Activated CD4-positive, alpha-beta T cell treated with anti-CD3 and anti-CD28 coated beads, Interleukin-2, Interleukin-6, amounts not matched to agents 100 ng/mL and 50 ng/mL, durations not matched to agents 16 hours and 8 hours (primary cell): Measurements from ENCODE around the gene DOCK2.
"Not testable (repeated sequence)": the region's sequence is repeated elsewhere in the genome, so short reads cannot be mapped to it uniquely, and the experiment has no call there.

Experiments used
- DNase-seq: peaks from one replicate; pipeline ENCODE4 v3.0.0-alpha.2; 2020

DOCK2 gene

DNA sequence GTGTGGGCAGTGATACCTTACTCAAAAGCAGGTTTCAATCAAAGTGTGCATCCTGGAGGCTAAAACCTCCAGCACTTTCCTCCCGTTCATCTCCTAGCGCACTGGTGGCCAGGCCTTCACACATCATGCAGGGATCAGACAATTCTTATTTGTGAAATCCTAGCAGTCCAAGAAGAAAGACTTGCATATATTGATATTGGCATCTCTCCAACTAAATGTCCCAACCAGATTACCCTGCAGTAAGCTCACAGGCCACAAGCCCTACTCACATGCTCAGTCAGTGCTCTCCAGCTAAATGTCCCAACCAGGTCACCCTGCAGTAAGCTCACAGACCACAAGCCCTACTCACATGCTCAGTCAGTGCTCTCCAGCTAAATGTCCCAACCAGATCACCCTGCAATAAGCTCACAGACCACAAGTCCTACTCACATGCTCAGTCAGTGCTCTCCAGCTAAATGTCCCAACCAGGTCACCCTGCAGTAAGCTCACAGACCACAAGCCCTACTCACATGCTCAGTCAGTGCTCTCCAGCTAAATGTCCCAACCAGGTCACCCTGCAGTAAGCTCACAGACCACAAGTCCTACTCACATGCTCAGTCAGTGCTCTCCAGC lies 196.7 kb downstream of the DOCK2 start:
- DNase-seq, result peak; percentile 29

- not testable (repeated sequence) for DNase-seq
Observed at GRCh38 chr5:169834540-169834939, 197.5 kb downstream of the DOCK2 start.

DNA sequence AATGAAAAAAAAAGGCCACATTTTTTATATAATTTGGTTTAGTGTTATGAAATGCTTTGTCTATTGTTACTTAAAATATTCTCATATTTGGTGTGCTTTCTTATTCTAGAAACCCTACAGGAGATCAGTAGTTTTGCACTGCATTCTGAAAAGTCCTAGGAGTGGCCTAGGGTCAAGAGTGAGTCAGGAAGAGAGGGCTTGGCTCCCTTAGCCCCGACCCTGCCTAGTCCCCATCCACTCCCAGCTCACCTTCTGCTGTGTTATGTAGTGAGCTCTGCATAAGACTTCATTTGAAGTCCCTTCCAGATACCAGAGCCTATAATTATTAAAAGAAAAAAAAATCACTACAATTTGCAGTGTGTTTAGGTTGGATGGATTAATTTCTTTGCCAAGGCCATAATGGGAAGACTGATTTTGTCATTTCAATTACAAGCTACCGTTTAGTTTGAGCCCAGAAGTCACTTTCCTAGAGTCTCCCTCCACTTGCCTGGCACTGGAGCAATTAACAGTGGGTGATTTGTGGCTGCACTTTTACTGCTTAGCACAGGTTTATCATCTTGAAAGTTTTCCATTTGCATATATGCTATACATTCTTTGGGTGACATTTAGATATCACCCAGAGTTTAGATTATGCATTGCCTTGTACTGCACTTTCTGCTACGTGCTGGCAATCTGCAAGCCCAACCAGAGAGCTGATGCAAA lies 199.9 kb downstream of the DOCK2 start:
- DNase-seq, result no peak

- no peak for DNase-seq
Observed at GRCh38 chr5:169837686-169838085, 200.6 kb downstream of the DOCK2 start.

DNA sequence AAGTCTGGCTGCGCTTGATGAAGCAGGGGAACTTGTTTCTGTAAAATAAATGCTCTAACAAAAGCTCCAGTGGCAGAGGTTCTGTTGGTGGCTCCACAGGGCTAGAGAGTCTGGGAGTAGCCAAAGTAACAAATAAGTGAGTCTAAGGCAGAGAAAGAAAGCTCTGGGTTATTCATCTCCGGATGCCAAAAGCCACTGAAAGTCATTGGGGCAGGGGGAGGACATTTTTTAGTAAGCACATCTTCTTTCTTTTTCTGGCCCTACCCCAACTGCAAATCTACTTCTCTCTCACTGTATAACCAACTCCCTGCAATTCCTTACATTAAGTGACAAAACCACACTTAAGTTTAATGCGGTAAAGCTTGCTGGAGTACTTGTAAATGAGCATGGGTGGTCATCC lies 201.6 kb downstream of the DOCK2 start:
- peak; percentile 59 for DNase-seq

- no peak for DNase-seq
Observed at GRCh38 chr5:169840405-169840804, 203.3 kb downstream of the DOCK2 start.

DNA sequence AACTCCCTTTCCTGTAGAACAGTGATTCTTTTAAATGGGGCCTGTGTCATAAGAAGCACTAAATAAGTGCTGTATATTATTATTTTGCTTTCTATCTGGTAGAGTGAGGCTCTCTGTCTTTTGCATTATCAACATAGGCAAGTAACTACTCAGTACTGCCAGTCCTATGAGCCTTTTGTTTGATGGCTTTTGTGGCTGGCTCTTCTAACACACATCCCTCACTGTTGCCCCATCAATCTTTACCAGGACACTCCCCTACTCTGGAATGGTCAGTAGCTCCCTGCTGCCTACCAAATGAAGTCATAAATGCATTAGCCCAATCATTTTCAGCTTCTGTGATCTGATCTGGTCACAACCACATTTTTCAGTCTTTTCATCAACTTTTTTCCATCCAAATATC lies 205.6 kb downstream of the DOCK2 start:
- DNase-seq, result no peak

- no peak for DNase-seq
Observed at GRCh38 chr5:169847519-169847918, 210.4 kb downstream of the DOCK2 start.

GRCh38 chr5:169848271-169848670 lies 211.2 kb downstream of the DOCK2 start:
- DNase-seq, result no peak

- no peak for DNase-seq
Observed at GRCh38 chr5:169848792-169849191, 211.7 kb downstream of the DOCK2 start.

DNA sequence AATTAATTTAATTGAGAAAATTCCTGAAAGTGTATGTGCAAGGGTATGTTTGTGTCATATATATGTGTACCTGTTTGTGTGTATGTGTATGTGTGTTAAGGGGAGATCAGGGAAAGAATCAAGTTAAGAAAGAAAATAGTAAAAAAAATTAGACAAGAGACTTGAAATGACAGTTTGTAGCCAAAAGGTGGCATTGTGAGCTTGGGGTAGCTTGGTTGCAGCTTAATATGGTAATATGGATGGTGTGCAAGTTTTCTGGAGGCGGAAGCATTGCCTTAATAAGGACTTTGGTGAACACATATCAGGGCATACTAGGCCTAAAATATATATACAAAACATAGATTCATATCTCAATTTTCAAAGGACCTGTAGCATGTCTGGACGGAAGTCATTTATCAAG lies 213.3 kb downstream of the DOCK2 start:
- no peak for DNase-seq

- DNase-seq, result no peak
Observed at GRCh38 chr5:169851321-169851850, 214.3 kb downstream of the DOCK2 start.

- peak; percentile 54 for DNase-seq
Observed at GRCh38 chr5:169856571-169856970, 219.5 kb downstream of the DOCK2 start.

GRCh38 chr5:169860585-169860984 lies 223.5 kb downstream of the DOCK2 start:
- DNase-seq, result peak; percentile 33

DNA sequence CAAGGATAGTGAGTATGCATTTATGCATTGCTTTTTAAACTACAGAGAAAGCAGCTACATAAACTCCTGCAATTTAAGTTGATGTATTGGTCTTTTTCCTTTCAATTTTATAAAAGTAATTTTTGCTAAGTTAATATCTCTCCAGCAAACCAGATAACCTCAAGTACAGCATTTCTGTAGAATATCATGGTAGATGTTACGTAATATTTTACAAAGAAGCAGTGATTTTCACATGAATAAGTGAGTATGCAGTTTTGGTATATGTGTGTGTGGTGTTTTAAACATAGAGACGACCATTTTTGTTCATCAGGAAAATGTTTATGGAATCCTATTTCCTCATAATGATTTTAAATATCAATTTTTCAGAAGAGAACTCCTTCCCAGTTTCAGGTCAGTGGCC lies 224.4 kb downstream of the DOCK2 start:
- no peak for DNase-seq

DNA sequence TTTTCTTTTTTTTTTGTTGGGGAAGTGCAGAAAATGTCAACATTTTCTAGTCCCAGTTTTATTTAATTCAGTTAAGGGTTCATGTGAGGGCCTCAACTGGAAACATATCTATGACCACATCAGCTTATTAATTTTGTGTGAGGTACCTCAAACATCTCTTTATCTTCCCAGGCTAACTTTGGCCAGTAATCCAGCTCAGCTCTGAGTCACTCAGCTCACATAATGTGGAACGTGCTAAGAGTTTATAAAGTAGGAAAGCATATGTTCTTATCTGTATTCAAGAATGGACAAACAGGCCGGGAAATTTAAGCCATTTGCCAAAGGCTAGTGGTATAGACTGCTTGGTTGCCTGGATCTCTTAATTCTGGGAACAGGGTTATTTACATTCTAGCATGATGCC lies 224.9 kb downstream of the DOCK2 start:
- no peak for DNase-seq

DNA sequence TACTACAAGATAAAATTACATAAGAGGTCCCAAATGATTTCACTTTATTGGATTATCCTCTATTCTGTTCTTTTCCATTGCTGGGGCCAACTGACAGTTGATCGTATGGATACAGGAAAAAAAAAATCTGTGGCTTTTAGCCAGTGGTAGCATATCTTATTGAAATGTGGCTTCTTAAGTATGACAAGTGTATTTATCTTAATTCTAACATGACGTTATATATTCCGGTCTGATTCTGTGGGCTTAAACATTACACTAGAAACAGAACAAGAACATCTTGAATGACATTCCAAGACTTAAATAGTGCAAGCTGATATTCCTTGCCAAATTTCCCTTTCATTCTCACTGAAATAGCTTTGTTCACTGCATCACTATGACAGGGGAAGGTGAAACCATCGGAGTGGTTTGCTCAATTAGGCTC lies 225.3 kb downstream of the DOCK2 start:
- no peak for DNase-seq

GRCh38 chr5:169864483-169864882 lies 227.4 kb downstream of the DOCK2 start:
- DNase-seq, result no peak

GRCh38 chr5:169867347-169867746 lies 230.3 kb downstream of the DOCK2 start:
- DNase-seq, result no peak

- DNase-seq, result no peak
Observed at GRCh38 chr5:169869066-169869465, 232.0 kb downstream of the DOCK2 start.

DNA sequence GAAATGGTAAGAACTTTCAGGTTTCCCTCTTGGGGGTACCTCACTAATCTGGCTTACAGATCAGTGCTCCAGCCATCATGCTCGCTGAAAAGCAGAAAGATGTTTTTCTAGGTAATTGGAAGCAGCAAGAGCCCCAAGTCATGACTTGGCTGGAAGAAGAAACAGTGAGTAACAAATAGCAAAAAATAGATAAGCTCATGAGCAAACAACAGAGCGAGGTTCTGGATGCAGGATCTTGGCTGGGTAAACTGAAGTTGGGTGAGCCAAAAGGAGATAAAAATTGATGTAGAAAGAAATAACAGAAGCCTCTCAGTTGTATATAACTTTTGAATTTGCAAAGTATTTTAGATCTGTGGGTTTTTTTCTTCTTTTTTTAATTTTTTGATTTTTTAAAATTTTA lies 233.1 kb downstream of the DOCK2 start:
- no peak for DNase-seq

DNA sequence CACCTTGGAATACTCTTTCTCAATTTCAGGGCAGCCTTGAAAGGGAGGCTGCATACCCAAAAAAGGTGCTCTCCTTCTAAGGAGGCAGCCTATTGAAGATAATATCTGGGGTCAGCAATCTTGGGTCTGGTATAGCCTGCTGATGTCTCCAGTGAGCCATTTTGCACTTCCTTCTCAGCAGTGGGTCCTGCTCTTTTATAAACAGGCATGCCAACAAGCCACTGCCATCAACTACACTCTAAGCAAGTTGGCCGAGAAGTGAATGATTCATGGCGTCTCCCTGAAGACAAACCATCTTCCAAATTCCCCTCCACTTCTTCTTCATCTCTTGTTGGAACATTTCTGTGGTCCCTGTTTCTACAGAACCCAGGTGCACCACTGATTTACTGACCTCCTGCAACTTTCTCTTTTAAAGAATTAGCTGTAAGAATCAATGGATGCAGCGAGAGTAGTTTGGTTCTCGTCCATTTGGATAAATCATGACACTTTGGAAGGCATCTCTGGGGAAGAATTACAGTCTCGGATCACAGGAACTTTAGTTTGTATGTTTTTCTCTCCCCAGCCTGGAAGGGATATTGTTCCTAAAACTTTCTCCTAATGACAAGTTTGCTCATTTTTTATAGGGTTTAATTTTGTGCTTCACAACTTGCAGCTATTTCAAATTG lies 234.9 kb downstream of the DOCK2 start:
- DNase-seq, result no peak

- no peak for DNase-seq
Observed at GRCh38 chr5:169873642-169874041, 236.6 kb downstream of the DOCK2 start.

- DNase-seq, result no peak
Observed at GRCh38 chr5:169874621-169875020, 237.5 kb downstream of the DOCK2 start.
